Measurements from ENCODE around the gene KIF21A. TPM values are rescaled to one million over a fixed set of nuclear protein-coding genes. Genes with fewer than 3 reads are reported as not detected.
"Not testable (repeated sequence)": the region's sequence is repeated elsewhere in the genome, so short reads cannot be mapped to it uniquely, and the experiment has no call there.

Gene KIF21A
- total RNA-seq, 2 donors from 2014 or later: 3.8 to 21.9 TPM

GRCh38 chr12:39301422-39301821, 141.5 kb downstream of the KIF21A start:
- no peaks in the 10 kb centered on the region for H3K27me3 ChIP-seq (replicated peaks; ENCODE audit: insufficient read depth)
- peaks cover 4% of the 10 kb centered on the region for H3K36me3 ChIP-seq
- no peak for TF ChIP-seq CTCF (IDR thresholded peaks at IDR 0.05)
- ATAC-seq (ENCODE audit: insufficient number of reproducible peaks, low FRiP score, low read depth) (no peak), DNase-seq (ENCODE audit: low spot score) (no peak)
- no peaks in the 10 kb centered on the region for H3K4me1 ChIP-seq (ENCODE audit: control insufficient read depth in 1 of 2, low read depth in 2 of 2)
- H3K4me3 ChIP-seq: no peak overlapping the region
- no peaks in the 10 kb centered on the region for H3K9me3 ChIP-seq
- H3K27ac ChIP-seq: no peak overlapping the region

DNA sequence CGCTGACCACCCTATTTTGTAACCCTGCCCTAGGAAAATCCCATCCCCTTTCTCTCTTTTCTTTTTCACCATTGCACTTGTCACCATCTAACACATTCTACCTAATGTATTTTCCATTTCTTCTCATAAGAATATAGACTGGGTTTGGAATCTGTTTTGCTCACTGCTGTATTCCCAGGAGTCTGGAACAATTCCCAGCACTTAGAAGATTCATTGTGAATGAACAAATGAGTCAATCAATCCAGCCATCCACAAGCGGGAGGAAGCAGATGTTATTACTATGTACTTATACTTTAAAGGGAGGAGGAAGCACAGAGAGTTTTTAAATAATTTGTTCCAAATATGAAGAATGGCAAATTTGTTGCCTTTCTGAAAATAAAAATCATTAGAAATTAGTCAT, 142.1 kb downstream of the KIF21A start:
- Histone ChIP-seq H3K4me1 (ENCODE audit: control insufficient read depth in 1 of 2, low read depth in 2 of 2) (no peaks in the 10 kb centered on the region), H3K36me3 (peaks cover 4% of the 10 kb centered on the region), H3K9me3 (no peaks in the 10 kb centered on the region), H3K4me3 (no peak overlapping the region), H3K27me3 (replicated peaks; ENCODE audit: insufficient read depth) (no peaks in the 10 kb centered on the region), H3K27ac (no peak overlapping the region)
- ATAC-seq (ENCODE audit: insufficient number of reproducible peaks, low FRiP score, low read depth): no peak
- no peak for TF ChIP-seq CTCF (IDR thresholded peaks at IDR 0.05)
- DNase-seq (ENCODE audit: low spot score): no peak

DNA sequence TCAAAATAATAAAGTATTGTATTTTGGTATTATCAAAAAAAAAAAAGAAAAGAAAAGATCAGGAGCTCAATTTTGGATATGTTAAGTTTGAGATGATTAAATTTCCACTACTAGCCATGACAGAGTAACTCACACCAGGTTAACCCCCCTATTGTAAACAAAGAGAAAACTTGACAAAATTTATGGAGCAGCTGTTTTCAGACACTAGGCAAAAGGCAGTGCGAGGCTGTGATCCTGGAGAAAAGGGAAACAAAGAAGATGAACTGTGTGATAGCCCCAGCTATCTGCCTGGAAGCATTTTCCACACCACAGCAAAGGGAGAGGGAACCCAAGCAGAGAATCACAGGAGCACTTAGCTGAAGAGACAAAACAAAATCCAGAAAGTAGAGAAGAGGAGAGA, 145.0 kb downstream of the KIF21A start:
- TF ChIP-seq CTCF (IDR thresholded peaks at IDR 0.05): no peak
- no peaks in the 10 kb centered on the region for H3K9me3 ChIP-seq
- no peaks in the 10 kb centered on the region for H3K36me3 ChIP-seq
- H3K4me3 ChIP-seq: no peak overlapping the region
- DNase-seq (ENCODE audit: low spot score) (no peak), ATAC-seq (ENCODE audit: insufficient number of reproducible peaks, low FRiP score, low read depth) (no peak)
- no peaks in the 10 kb centered on the region for H3K27me3 ChIP-seq (replicated peaks; ENCODE audit: insufficient read depth)
- H3K27ac ChIP-seq: no peak overlapping the region
- no peaks in the 10 kb centered on the region for H3K4me1 ChIP-seq (ENCODE audit: control insufficient read depth in 1 of 2, low read depth in 2 of 2)

DNA sequence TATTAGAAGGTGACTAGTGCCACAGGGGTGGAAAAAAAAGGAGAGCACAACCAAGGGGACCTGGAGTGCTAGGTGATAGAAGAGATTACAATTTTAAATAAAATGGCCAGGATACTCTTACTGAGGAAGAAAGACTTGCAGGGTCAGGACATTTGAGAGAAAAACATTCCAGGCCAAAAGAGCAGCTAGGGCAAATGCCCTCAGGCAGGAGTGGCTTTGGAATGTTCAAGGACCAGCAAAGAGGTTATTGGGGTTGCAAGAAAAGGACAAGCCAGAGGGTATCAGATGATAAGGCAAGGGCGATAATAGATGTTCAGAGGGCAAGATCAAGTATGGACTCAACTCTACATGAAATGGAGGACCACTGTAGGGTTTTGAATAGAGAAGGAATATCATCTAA, 146.4 kb downstream of the KIF21A start:
- Histone ChIP-seq H3K4me3 (no peak overlapping the region), H3K36me3 (no peaks in the 10 kb centered on the region), H3K27ac (no peak overlapping the region), H3K9me3 (no peaks in the 10 kb centered on the region), H3K27me3 (replicated peaks; ENCODE audit: insufficient read depth) (no peaks in the 10 kb centered on the region), H3K4me1 (ENCODE audit: control insufficient read depth in 1 of 2, low read depth in 2 of 2) (no peaks in the 10 kb centered on the region)
- no peak for TF ChIP-seq CTCF (IDR thresholded peaks at IDR 0.05)
- no peak for DNase-seq (ENCODE audit: low spot score)
- no peak for ATAC-seq (ENCODE audit: insufficient number of reproducible peaks, low FRiP score, low read depth)

DNA sequence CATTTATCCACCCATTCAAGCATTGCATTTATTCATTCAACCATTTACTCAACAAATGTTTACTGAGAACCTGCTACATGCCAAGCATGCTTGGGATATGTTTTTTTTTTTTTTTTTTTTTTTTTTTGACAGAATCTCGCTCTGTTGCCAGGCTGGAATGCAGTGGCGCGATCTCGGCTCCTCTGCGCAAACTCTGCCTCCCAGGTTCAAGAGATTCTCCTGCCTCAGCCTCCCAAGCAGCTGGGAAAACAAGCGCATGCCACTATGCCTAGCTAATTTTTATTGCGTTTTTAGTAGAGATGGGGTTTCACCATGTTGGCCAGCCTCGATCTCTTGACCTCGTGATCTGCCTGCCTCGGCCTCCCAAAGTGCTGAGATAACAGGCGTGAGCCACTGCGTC, 147.3 kb downstream of the KIF21A start:
- H3K9me3 ChIP-seq; H3K27me3 ChIP-seq (replicated peaks; ENCODE audit: insufficient read depth); DNase-seq (ENCODE audit: low spot score); H3K27ac ChIP-seq; H3K4me3 ChIP-seq; H3K4me1 ChIP-seq (ENCODE audit: control insufficient read depth in 1 of 2, low read depth in 2 of 2); ATAC-seq (ENCODE audit: insufficient number of reproducible peaks, low FRiP score, low read depth); H3K36me3 ChIP-seq: not testable (repeated sequence)

DNA sequence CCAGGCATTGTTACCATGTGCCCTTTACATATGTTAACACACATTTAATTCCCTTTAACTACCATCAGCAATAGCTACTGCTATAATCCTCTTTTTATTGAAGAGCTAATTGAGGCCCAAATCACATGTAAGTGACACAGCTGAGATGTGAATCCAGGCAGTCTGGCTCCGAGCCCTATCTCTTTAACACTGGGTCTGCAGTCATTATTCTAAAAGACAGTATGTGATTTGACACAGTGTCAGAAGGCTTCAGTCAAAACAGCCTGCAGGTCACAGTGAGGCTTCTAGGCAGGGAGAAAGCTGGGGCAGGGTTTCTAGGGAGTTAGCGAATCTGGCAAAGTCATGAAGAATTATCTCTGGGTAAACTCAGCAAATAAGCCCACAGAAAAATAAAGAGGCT, 148.2 kb downstream of the KIF21A start:
- Histone ChIP-seq H3K27ac (no peak overlapping the region), H3K27me3 (replicated peaks; ENCODE audit: insufficient read depth) (no peaks in the 10 kb centered on the region), H3K9me3 (no peaks in the 10 kb centered on the region), H3K36me3 (no peaks in the 10 kb centered on the region), H3K4me3 (no peak overlapping the region), H3K4me1 (ENCODE audit: control insufficient read depth in 1 of 2, low read depth in 2 of 2) (no peaks in the 10 kb centered on the region)
- TF ChIP-seq CTCF (IDR thresholded peaks at IDR 0.05): no peak
- ATAC-seq (ENCODE audit: insufficient number of reproducible peaks, low FRiP score, low read depth) (no peak), DNase-seq (ENCODE audit: low spot score) (no peak)
